GM18498 (cell line): ENCODE results near the gene ATF6.
A peak's percentile ranks its signal among the peaks of the same experiment; 100 is the strongest.

ENCODE experiments used
- ATAC-seq: cut with Tn5 transposase; IDR thresholded peaks from one replicate; pipeline ENCODE4 v1.9.1; 2021; ENCODE audit warnings: mild to moderate bottlenecking, moderate library complexity; ENCODE audit not compliant: unreplicated experiment

ATF6 gene

DNA sequence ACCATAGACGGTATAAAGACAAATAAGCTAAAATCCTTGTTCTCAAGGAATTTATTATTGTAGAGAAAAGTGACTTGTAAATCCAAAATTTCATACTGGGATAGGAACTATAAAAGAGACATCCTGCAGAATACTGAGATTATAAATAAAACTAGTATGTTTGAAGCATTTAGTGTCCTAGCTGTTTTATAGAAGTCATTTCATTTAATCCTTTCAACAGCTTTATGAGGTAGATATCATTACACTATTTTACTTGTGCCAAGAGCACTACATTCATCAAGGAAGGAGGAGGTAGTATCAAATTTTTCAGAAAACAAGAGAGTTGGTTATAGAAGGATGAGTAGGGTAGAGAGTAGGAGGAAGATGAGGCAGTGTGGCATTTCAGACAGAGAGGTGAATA is 119.6 kb downstream of the ATF6 start:
- no peak for ATAC-seq

DNA sequence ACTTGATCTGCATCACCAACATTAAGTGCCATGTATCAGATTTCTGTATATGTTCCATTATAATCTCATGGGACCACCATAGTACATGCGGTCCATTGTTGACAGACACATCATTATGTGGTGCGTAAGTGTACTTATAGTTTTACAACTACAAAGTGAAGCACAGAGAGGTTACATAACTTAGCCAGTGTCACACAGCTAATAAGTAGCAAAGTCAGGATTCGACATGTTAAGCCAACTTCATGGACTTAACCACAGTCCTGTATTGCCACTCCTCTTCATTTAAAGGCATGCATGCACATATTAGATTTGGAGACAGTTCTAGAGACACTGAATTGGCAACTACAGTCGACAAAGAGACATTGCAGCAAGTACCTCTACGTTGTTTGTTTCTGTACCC is 120.5 kb downstream of the ATF6 start:
- ATAC-seq = no peak

DNA sequence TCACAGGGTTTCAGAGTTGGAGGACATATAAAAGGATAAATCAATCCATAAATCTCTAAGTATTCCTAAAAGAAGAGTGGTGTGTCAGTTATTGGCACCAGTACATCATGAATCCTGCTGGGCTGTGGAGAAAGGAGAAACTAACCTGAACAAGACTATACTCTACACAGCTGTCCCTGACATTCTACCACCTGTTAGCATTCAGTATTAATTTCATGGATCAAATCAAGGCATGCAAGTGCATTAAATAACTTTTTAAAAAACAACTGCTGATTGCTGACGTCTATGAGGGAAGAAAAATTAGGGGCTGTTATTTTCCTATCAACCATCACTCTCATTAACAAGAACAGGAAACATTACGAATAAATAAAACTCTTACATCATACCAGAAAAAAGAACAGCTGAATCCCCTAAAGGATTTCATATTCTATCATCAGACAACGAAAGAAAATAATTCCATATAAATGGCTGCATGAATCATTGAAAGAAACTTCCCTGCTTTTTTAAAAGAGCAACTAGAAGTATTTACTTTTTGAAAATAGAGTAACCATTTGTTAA is 121.7 kb downstream of the ATF6 start:
- no peak for ATAC-seq

DNA sequence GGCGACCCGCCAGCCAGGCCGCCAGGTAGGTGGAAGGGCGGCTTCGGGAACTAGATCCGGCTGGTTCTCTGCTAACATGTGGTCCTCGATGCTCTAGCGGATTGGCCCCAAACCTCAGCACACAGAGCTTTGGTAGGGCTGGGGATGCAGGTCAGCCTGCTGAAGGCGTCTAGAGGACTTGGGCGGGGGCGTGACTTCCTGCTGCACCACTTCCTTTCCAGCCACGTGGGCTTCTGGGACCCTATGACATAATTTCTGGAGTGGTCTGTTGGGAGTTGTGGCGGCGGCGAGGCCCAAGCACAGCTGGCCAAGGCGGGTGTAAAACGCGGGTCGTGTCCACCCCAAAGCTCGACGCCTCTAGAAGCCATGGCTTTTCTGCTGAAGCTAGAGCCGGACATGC is 124.5 kb downstream of the ATF6 start:
- no peak for ATAC-seq

DNA sequence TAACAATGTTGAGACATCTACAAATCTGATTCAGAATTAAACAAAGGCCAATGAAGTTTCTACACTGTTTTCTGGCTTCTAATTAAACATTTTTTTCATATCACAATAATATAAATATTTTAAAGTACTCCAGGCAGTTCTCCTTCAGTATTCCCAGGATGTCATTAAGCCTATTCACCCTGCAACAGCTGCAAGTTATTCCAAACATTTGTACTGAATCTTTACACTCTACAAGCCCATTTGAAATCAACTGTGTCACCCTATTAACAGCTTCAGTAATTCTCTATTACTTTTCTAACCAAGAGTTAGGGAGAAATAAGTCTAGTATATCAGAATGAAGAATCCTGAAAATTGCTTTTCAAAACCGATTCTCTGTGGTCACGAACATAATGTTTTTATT is 133.0 kb downstream of the ATF6 start:
- no peak for ATAC-seq

DNA sequence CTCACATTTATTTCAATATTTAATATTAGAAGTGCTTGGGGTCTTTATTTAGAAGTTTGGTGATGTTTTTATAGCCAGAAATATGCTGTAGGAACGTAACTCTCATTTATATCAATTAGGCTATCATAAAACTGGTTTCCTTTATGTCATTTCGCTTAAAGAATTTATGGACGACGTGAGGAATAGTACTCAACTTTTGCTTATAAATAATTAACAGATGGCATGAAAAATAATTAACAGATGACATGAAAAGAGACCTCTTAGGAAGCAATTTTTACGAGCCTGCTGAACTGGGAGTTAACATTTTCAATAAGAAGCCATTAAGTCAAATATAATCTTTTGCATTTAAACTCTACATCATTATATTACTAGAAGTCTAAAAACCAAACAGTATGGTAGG is 134.0 kb downstream of the ATF6 start:
- ATAC-seq = no peak

DNA sequence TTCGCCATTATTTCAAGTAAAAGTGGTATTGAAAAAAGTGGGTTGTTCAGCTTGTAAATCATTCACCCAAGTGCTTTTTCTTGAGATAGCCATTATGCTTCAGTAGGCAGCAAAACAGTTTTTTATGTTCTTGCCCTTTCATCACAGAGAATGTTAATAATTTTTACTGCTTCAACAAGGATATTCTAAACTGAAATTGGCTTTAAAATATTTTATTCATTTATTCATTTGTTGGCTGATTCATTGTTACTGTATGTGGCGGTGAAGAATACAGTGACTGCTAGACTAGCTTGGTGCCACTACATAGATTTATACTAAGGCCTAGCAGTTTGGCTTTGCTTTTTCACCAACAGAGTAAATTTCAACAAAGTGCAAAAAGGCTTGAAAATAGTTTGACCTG is 136.1 kb downstream of the ATF6 start:
- no peak for ATAC-seq

DNA sequence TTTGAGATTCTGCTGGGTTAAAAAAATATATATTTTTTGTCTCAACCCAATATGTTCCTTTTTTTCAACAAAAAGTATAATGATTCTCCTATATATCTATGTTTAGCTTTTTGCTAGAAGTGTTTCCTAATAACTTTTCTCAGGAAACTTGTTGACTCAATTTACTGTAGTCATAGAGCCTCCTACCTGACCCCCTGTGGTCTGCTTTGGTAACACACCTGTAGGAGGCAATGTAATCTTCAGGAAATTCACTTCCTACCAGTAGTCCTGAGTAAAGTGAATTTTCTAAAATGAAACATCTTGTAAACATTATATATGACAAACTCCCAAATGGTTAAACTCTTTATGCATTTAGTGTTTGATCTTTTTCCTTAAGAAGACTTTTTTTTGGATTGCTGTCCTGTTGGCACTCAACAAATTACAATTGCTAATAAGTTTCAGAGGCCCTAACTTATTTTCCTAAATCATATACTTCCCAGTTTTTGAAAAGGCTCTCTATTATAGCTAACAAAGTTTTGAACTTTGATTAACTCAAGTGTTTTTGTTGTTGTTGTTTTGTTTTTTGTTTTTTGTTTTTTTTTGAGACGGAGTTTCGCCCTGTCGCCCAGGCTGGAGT is 139.3 kb downstream of the ATF6 start:
- no peak for ATAC-seq

DNA sequence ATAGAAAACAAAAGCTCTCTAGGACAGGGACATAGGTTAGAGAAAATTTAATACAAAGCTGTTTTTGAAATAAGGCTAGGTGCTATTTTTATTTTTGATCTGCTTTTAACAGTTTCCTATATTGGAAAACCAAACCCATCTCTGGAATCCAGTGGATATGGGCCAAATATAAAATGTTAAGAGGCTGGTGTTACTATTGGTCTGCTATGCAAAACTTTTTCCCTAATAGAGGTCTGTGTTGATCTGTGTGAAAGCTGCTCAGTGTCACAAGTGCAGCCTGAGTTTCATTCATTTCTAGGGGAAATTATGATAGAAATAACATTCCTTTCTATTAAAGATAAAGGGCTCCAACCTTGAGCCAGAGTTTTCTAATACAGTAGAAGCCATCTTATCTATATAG is 141.1 kb downstream of the ATF6 start:
- no peak for ATAC-seq

DNA sequence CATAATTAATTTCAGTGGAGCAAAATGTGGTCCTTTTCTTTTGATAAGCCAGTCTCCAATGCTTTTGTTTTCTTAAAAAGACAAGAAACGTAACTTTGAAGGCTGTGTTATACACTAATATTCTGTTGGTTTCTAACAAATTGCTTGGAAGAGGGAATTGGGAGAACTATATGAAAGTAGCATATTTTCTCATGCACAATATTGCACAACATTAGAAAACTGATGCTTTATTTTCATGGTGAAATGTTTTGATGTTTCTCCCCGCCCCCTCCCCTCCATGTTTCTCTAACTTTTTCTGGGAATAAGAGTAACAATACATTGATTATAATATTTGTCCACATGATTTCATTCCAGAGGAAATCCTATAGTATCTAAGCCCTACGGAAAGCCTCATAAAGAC is 142.1 kb downstream of the ATF6 start:
- ATAC-seq = no peak

DNA sequence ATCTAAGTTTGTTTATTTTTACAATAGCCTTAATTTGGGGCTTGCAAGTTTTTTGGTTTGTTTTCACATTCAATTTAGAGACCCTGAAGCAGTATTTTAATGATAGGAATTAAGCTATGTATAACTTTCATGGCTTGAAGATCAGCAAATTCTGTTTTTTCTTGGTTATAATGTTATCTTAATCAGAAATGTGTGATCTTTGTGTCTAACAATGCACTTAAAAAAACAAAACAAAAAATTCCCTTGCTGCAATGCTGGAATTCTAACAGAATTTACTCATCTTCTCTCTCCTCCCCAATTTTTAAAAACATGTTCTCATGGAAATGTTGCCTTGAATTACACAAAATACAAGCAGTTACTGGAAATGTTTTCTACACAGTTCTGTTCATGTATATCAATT is 144.5 kb downstream of the ATF6 start:
- ATAC-seq = no peak

DNA sequence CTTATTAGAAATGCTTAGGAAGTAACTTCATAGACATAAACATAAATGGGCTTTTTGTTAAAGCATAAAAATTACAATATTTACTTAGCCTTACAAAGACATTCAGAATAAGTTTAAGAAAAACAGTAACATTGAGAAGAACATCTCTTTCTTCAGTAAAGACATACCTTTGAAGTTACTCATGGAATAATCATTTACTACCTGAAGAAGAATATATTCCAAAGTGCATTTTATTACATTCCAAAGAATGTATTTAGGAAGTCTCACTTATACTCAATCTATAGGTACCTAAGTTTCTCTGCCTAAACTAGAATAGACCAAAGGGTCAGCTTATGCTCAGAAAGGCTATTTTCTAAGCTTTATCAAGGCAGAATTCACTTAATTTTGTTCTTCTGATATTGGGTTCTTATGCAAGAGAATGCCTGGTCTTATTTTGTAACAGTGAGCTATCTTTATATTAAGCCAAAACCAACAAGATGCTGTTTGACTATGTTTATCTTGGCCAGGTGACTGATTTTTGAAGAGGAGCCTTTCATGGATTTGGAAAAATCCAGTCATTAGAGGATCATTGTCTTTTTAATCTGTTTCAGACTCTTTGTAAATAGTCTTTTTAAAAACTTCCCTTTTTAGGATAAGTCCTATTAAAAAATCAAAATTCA is 147.5 kb downstream of the ATF6 start:
- ATAC-seq = no peak

DNA sequence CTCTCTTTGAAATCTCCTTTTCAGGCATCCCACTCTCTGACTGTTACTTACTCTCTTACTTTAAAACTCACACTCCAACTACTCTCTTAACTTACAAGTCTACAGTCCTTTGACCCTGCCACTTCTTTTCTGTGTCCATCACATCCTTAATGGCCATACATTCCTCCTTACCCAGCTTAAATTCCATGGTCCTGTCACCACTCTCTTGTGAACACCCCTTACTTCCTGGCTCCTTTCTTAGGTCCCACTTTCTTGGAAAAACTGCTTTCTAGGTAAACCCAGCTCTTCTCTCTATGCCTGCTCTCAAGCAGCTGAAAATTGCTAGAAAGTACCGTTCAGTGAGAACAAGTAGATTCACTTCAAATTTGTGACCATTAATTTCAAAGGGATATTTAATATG is 148.5 kb downstream of the ATF6 start:
- no peak for ATAC-seq

DNA sequence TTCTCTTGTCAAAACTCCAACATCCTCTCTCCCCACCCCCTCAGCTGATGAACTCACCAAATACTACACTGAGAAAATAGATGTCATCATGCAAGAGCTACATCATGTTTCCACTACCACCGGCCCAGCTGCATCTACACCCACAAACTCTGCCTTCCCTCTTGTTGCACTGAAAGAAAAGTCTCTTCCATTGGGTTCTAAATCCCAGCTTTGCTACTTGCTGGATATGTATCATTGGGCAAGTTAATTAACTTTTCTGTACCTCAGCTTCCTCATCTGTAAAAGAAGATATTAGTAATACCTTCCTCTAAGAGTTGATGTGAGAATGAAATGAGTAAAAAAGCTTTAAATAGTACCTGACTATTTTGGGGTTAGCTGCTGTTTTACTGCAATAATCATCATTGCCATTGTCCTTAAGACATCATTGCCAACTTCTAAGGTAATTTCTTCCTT is 149.0 kb downstream of the ATF6 start:
- peak; percentile 68 for ATAC-seq

DNA sequence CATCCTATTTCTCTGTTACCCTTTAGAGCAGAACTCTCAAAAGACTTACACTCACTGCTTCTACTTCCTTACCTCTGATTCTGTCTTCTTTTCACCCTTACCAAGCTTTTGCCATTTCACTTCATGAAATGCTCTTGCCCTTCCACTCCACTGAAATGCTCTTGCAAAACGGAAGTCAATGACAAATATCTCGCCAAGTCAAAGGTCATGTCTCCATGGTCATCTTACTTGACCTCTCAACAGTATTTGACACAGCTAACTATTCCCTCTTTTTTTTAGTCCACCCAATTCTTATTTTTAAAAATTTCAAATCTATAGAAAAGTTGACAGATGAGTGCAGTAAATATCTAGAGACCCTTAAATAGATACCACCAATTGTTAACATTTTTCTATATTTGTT is 149.9 kb downstream of the ATF6 start:
- ATAC-seq = no peak

DNA sequence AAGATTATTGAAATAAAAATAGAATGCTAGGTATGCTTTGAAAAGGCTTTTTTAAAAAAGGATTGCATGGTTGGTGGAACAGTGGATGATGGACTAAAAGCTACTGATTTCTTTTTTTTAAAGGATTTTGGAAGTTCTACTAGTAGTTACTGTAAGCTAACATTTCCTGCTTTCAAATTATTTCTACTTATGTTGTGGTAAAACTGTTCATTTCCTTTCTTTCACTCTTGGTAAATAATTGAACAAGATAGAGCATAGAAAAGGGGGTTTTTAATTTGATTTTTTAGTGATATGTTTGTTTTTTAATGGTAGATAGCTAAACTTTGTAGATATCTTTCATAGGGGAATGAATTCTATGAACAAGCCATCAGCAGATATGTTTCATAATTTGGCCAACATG is 153.1 kb downstream of the ATF6 start:
- ATAC-seq = no peak

DNA sequence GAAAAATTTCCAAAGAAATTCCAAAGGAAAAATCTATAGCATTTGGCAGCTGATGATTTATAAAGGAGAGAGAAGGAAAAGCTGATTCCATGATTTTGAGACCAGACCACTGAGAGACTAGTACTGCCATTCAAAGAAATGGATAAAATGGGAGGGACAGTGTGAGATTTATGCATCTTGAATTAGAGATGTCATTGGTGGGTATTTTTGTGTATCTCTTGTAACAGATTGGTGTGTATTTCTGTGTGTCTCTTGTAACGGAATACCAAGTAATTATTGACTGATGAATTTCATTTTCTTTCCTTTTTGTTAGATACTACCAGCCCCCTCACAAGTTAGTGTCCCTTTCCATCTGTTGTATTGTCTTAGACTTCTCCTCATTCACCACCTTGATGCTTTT is 155.4 kb downstream of the ATF6 start:
- no peak for ATAC-seq

DNA sequence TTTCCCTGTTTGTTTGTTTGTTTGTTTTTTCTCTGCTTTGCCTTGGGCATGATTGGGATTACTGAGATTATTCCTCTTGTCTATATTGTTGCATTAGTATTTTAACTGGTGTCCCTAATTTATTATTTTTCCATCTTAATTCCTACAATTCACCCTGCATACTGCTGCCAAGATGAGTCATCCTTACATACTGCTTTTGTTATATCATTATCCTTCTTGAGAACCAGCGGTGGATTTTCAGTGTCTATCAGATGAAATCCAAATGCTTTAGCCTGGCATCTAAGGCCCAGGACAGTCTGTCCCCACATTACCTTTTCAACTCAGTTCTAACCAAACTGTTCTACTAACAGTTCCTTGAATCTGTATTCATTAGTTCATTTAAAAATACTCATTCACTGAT is 155.9 kb downstream of the ATF6 start:
- ATAC-seq = no peak

DNA sequence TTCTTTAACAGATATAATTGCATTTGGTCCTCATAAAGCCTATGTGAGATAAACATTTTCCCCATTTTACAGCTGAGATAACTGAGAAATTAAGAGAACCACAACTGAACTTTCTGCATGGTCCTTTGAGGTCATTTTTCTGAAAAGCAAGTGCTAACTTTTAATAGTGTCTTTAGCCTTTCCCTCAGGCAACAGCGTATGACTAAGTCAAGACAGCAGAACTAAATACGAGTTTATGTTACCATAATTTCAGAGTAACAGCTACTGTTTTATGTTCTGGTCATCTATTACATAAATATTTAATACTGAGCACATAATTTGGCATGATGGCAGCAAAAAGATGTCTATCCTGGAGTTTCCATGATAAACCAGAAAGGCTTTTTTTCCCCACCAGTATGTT is 161.9 kb downstream of the ATF6 start:
- ATAC-seq = no peak

DNA sequence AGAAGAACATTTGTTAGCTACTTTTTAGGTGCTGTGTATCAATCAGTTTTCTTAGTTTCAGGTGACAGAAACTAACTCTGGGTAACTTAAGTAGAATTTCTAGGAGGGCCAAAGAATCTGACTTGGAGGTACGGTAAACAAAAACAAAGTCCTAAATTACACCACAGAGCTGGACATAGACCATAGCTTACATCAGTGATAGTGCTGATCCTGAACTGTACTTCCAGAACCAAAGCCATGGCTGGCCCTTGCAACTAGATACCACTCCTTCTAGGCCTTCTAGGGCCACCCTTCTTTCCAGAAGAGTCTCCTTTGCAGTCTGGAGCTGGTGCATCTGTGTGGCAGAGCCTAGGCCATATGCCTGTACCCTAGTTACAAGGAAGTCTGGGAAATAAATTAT is 163.0 kb downstream of the ATF6 start:
- ATAC-seq = no peak

DNA sequence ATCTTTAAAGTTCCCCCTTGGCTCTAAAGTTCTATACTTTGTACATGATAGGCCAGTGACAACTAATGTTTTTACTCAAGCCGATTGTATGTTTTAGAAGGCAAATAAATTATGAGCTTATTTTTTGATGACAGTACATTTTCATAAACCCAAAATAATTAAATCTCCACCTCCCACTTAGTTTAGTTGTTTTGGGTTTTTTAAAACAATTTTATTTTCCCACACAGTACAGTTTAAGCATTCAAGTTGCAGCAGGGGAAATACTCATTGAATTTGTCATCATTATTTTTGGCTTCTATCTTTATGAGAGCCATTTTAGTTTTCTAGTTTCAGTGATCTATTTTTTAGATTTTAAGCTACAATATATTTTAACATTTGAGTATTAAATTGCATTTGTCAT is 163.9 kb downstream of the ATF6 start:
- no peak for ATAC-seq

DNA sequence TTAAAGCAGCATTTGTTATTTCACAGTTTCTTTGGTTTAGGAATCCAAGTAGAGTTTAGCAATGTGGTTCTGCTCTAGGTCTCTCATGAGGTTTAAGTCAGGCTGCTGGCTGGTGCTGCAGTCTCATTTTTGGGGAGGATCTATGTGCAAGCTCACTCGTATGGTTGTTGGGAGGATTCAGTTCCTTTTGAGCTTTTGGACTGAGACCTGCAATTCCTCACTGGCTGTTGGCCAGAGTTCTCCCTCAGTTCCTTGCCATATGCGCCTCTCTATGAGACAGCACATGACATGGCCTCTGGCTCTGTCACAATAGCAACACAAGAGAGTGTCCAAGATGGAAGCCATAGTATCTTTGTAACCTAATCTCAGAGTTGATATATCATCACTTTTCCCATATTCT is 166.5 kb downstream of the ATF6 start:
- ATAC-seq = no peak
